H9 (cell line): ENCODE data around the gene GSAP. TPM values are rescaled to one million over a fixed set of nuclear protein-coding genes. Genes with fewer than 3 reads are reported as not detected.

ENCODE experiments used
- DNase-seq: peaks from one replicate; pipeline ENCODE4 v3.0.0-alpha.2; 2017
- H2AFZ ChIP-seq: one replicate; pipeline ENCODE4 v1.6.1; 2013; ENCODE audit warnings: mild to moderate bottlenecking, low read length, control low read depth, moderate library complexity
- H2AK5ac ChIP-seq: 2 replicates; pipeline ENCODE4 v1.6.1; 2013; ENCODE audit warnings: low read length, control low read depth, mixed read lengths; ENCODE audit not compliant: insufficient read length
- H2BK120ac ChIP-seq: one replicate; pipeline ENCODE4 v1.6.1; 2013; ENCODE audit warnings: low read depth, mild to moderate bottlenecking, low read length, control low read depth, inconsistent platforms; ENCODE audit not compliant: poor library complexity, severe bottlenecking
- H2BK12ac ChIP-seq: 2 replicates; pipeline ENCODE4 v1.6.1; 2013; ENCODE audit warnings: low read length, control low read depth, mixed read lengths, low read depth; ENCODE audit not compliant: insufficient read length
- H2BK15ac ChIP-seq: 2 replicates; pipeline ENCODE4 v1.6.1; 2013; ENCODE audit warnings: low read depth, low read length, control low read depth
- H2BK20ac ChIP-seq: one replicate; pipeline ENCODE4 v1.6.1; 2013; ENCODE audit warnings: low read depth, mild to moderate bottlenecking, low read length, control low read depth, inconsistent platforms; ENCODE audit not compliant: poor library complexity, severe bottlenecking
- H2BK5ac ChIP-seq: 2 replicates; pipeline ENCODE4 v1.6.1; 2013; ENCODE audit warnings: low read length, control low read depth, mixed read lengths; ENCODE audit not compliant: insufficient read length
- H3K14ac ChIP-seq: 2 replicates; pipeline ENCODE4 v1.6.1; 2013; ENCODE audit warnings: low read length, control low read depth; ENCODE audit not compliant: insufficient read depth
- H3K18ac ChIP-seq: 2 replicates; pipeline ENCODE4 v1.6.1; 2013; ENCODE audit warnings: low read depth, mild to moderate bottlenecking, mixed read lengths, low read length, control low read depth; ENCODE audit not compliant: insufficient read length
- H3K23ac ChIP-seq: 2 replicates; pipeline ENCODE4 v1.6.1; 2013; ENCODE audit warnings: low read length, control low read depth, mixed read lengths, low read depth; ENCODE audit not compliant: insufficient read length
- H3K23me2 ChIP-seq: 2 replicates; pipeline ENCODE4 v1.6.1; 2013; ENCODE audit warnings: low read depth, mild to moderate bottlenecking, mixed read lengths, low read length, control low read depth; ENCODE audit not compliant: insufficient read length, poor library complexity, severe bottlenecking
- H3K27ac ChIP-seq: 2 replicates; pipeline ENCODE4 v1.5.1; 2013; ENCODE audit warnings: low read length, control low read depth, mixed read lengths, low read depth; ENCODE audit not compliant: insufficient read length
- H3K27me3 ChIP-seq: 2 replicates; pipeline ENCODE4 v1.6.1; 2013; ENCODE audit warnings: low read length, control low read depth, inconsistent platforms; ENCODE audit not compliant: insufficient read depth
- H3K4ac ChIP-seq: 2 replicates; pipeline ENCODE4 v1.6.1; 2013; ENCODE audit warnings: low read depth, mild to moderate bottlenecking, control low read depth, inconsistent platforms, low read length, moderate library complexity
- H3K4me1 ChIP-seq: 2 replicates; pipeline ENCODE4 v1.6.1; 2013; ENCODE audit warnings: low read length, control low read depth, inconsistent platforms; ENCODE audit not compliant: insufficient read depth
- H3K4me2 ChIP-seq: 2 replicates; pipeline ENCODE4 v1.6.1; 2013; ENCODE audit warnings: low read length, control low read depth, mixed read lengths; ENCODE audit not compliant: insufficient read length, insufficient read depth
- H3K56ac ChIP-seq: 2 replicates; pipeline ENCODE4 v1.6.1; 2013; ENCODE audit warnings: low read depth, mild to moderate bottlenecking, mixed read lengths, low read length, control low read depth; ENCODE audit not compliant: insufficient read length
- H3K79me1 ChIP-seq: 2 replicates; pipeline ENCODE4 v1.6.1; 2013; ENCODE audit warnings: low read depth, mild to moderate bottlenecking, moderate library complexity, low read length, control low read depth, inconsistent platforms; ENCODE audit not compliant: insufficient read depth, poor library complexity, severe bottlenecking
- H3K79me2 ChIP-seq: 2 replicates; pipeline ENCODE4 v1.6.1; 2013; ENCODE audit warnings: low read length, control low read depth, inconsistent platforms; ENCODE audit not compliant: insufficient read depth
- H3K9ac ChIP-seq: 2 replicates; pipeline ENCODE4 v1.6.1; 2013; ENCODE audit warnings: low read length, control low read depth, mixed read lengths; ENCODE audit not compliant: insufficient read length; ENCODE audit errors: extremely low read depth
- H3K9me3 ChIP-seq: one replicate; pipeline ENCODE4 v1.6.1; 2013; ENCODE audit warnings: low read depth, low read length, inconsistent platforms; ENCODE audit not compliant: control insufficient read depth
- H3T11ph ChIP-seq: one replicate; pipeline ENCODE4 v1.6.1; 2013; ENCODE audit warnings: mild to moderate bottlenecking, low read length, control low read depth, inconsistent platforms
- H4K20me1 ChIP-seq: one replicate; pipeline ENCODE4 v1.6.1; 2013; ENCODE audit not compliant: control insufficient read depth, insufficient read length, insufficient read depth
- H4K5ac ChIP-seq: 2 replicates; pipeline ENCODE4 v1.6.1; 2013; ENCODE audit warnings: low read depth, mild to moderate bottlenecking, mixed read lengths, low read length, control low read depth; ENCODE audit not compliant: insufficient read length
- H4K8ac ChIP-seq: replicated peaks from 2 replicates; pipeline ENCODE4 v1.6.1; 2013; ENCODE audit warnings: low read length, control low read depth, mixed read lengths, low read depth; ENCODE audit not compliant: insufficient read length
- H4K91ac ChIP-seq: 2 replicates; pipeline ENCODE4 v1.6.1; 2013; ENCODE audit warnings: low read depth, mild to moderate bottlenecking, moderate library complexity, mixed read lengths, low read length, control low read depth; ENCODE audit not compliant: insufficient read length
- H3K27ac Mint-ChIP-seq, 3 experiments: 2 replicates in 2 of 3; 3 replicates in 1 of 3; pipeline ENCODE4 v1.8.0; 2020 to 2021; ENCODE audit warnings: mixed read lengths in 3 of 3, mild to moderate bottlenecking in 1 of 3, moderate library complexity in 1 of 3
- H3K27me3 Mint-ChIP-seq: 2 replicates; pipeline ENCODE4 v1.8.0; 2021; ENCODE audit warnings: low read depth, mild to moderate bottlenecking, moderate library complexity, mixed read lengths
- H3K36me3 Mint-ChIP-seq, 3 experiments: 2 replicates in 2 of 3; 3 replicates in 1 of 3; pipeline ENCODE4 v1.8.0; 2020 to 2021; ENCODE audit warnings: low read depth in 3 of 3, mixed read lengths in 3 of 3; ENCODE audit not compliant: insufficient read depth in 1 of 3
- H3K4me1 Mint-ChIP-seq, 2 experiments: 2 replicates each; pipeline ENCODE4 v1.8.0; 2020; ENCODE audit warnings: mixed read lengths in 2 of 2
- H3K4me3 Mint-ChIP-seq, 2 experiments: 2 replicates in 1 of 2; 3 replicates in 1 of 2; pipeline ENCODE4 v1.8.0; 2020 to 2021; ENCODE audit warnings: mild to moderate bottlenecking in 2 of 2, mixed read lengths in 2 of 2, moderate library complexity in 1 of 2
- H3K9me3 Mint-ChIP-seq, 2 experiments: 2 replicates in 1 of 2; 3 replicates in 1 of 2; pipeline ENCODE4 v1.8.0; 2020; ENCODE audit warnings: mild to moderate bottlenecking in 2 of 2, mixed read lengths in 2 of 2, moderate library complexity in 1 of 2
- CTCF ChIP-seq: fragments of 200-600 bp; sonication (generic); conservative IDR thresholded peaks from 3 replicates; pipeline ENCODE4 v1.8.0; 2021; ENCODE audit warnings: antibody characterized with exemption, mild to moderate bottlenecking
- WGBS: extraction: QIAGEN DNeasy Blood & Tissue Kit; methylation state at CpG from one replicate; pipeline ENCODE4 v1.1.7; 2013; ENCODE audit warnings: missing lambda C conversion rate, low lambda C conversion rate, mixed read lengths; ENCODE audit not compliant: insufficient read length; ENCODE audit errors: extremely low coverage; 5-methylcytosine and 5-hydroxymethylcytosine counted together
- total RNA-seq: library from RNA; stranded (reverse); gene quantifications from 2 replicates; pipeline ENCODE4 v1.2.1, GENCODE V29; 2021

GSAP gene
- total RNA-seq, 1 experiment from 2014 or later: 1.9 TPM

GRCh38 chr7:77284005-77284404 lies 132.1 kb downstream of the GSAP start:
- Mint-ChIP-seq H3K9me3 (peaks cover 0 to 2% of the 10 kb centered on the region in 2 experiments; a peak in 1 of 5 replicates), H3K27ac (no peak overlapping the region; a peak in 2 of 7 replicates), H3K36me3 (no peaks in the 10 kb centered on the region), H3K4me3 (no peak overlapping the region), H3K27me3 (no peaks in the 10 kb centered on the region; the same call in 1 of the 2 replicates), H3K4me1 (no peaks in the 10 kb centered on the region)
- Histone ChIP-seq H4K8ac (no peak overlapping the region), H2AFZ (no peak overlapping the region), H2BK5ac (no peak overlapping the region), H3K4me1 (no peaks in the 10 kb centered on the region), H2BK120ac (no peak overlapping the region), H3K27ac (no peak overlapping the region), H3K18ac (no peak overlapping the region), H3K4ac (no peak overlapping the region), H3K79me1 (no peaks in the 10 kb centered on the region), H2BK12ac (no peak overlapping the region), H3K9me3 (no peaks in the 10 kb centered on the region), H2BK15ac (no peak overlapping the region), H4K91ac (no peak overlapping the region), H3K23ac (no peak overlapping the region), H3K23me2 (no peaks in the 10 kb centered on the region), H4K20me1 (no peaks in the 10 kb centered on the region), H3K27me3 (no peaks in the 10 kb centered on the region), H2AK5ac (no peak overlapping the region), H3K79me2 (no peaks in the 10 kb centered on the region), H3K4me2 (no peak overlapping the region), H4K5ac (no peak overlapping the region), H2BK20ac (no peak overlapping the region), H3K56ac (no peak overlapping the region), H3K9ac (no peak overlapping the region), H3T11ph (no peak overlapping the region), H3K14ac (no peak overlapping the region)
- TF ChIP-seq CTCF: no peak
- no CpG with 5 or more reads among the region's 4 CpGs for WGBS
- DNase-seq: no peak
